GM19025 (cell line): ENCODE measurements around the gene TRIM8.
"Not testable (repeated sequence)": the region's sequence is repeated elsewhere in the genome, so short reads cannot be mapped to it uniquely, and the experiment has no call there.

Experiments
- ATAC-seq: cut with Tn5 transposase; IDR thresholded peaks from one replicate; pipeline ENCODE4 v1.9.1; 2021; ENCODE audit warnings: mild to moderate bottlenecking, low read depth, moderate library complexity; ENCODE audit not compliant: unreplicated experiment

TRIM8 gene

GRCh38 chr10:102667411-102667810 is 23.1 kb downstream of the TRIM8 start:
- not testable (repeated sequence) for ATAC-seq

GRCh38 chr10:102668326-102669107 is 24.2 kb downstream of the TRIM8 start:
- no peak for ATAC-seq

GRCh38 chr10:102669206-102670064 is 25.2 kb downstream of the TRIM8 start:
- no peak for ATAC-seq

GRCh38 chr10:102670065-102670670 is 25.9 kb downstream of the TRIM8 start:
- ATAC-seq = no peak

GRCh38 chr10:102670871-102671434 is 26.7 kb downstream of the TRIM8 start:
- ATAC-seq = no peak

GRCh38 chr10:102673236-102673818 is 29.0 kb downstream of the TRIM8 start:
- ATAC-seq = no peak

- no peak for ATAC-seq
Measured at GRCh38 chr10:102673819-102674511, 29.7 kb downstream of the TRIM8 start.

GRCh38 chr10:102674566-102674965 is 30.3 kb downstream of the TRIM8 start:
- no peak for ATAC-seq

GRCh38 chr10:102675011-102675665 is 30.9 kb downstream of the TRIM8 start:
- ATAC-seq = no peak

- ATAC-seq = no peak
Measured at GRCh38 chr10:102675666-102676533, 31.6 kb downstream of the TRIM8 start.

GRCh38 chr10:102676534-102677315 is 32.4 kb downstream of the TRIM8 start:
- ATAC-seq = no peak

GRCh38 chr10:102677331-102678067 is 33.2 kb downstream of the TRIM8 start:
- ATAC-seq = no peak

- ATAC-seq = no peak
Measured at GRCh38 chr10:102678068-102678400, 33.8 kb downstream of the TRIM8 start.

GRCh38 chr10:102678842-102679289 is 34.6 kb downstream of the TRIM8 start:
- ATAC-seq = no peak

- ATAC-seq = no peak
Measured at GRCh38 chr10:102679596-102679995, 35.3 kb downstream of the TRIM8 start.

- no peak for ATAC-seq
Measured at GRCh38 chr10:102681696-102682095, 37.4 kb downstream of the TRIM8 start.

- no peak for ATAC-seq
Measured at GRCh38 chr10:102682416-102682815, 38.1 kb downstream of the TRIM8 start.
